ENCODE data around the gene SLC22A13. TPM values are rescaled to one million over a fixed set of nuclear protein-coding genes. Genes with fewer than 3 reads are reported as not detected.

SLC22A13 gene
- total RNA-seq, 4 donors from 2014 or later: 0.78 TPM; not detected in 3

DNA sequence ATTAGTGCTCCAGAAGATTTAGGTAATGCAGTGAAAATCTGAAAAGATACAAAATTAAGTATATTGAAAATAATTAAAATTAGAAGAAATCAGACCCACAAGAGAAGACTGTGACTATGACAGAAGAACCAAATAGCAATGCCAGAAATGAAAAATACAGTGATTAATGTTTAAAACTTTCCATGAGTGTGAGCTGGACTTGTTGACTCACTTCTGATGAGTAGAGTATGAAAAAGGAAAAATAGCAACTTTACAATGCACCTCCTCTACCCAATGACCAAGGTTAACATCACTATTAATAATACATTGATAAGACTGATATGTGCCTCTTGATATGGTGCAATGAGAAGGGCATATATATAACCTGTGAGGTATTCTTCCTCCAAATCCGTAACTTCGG is 39.3 kb upstream of the SLC22A13 start:
- Histone ChIP-seq H3K9me3 (no peaks in the 10 kb centered on the region), H3K27ac (no peak overlapping the region), H3K4me1 (peaks cover 0 to 11% (median 0%) of the 10 kb centered on the region in 4 donors), H3K4me3 (no peak overlapping the region), H3K36me3 (peaks cover 0 to 32% (median 0%) of the 10 kb centered on the region in 3 donors), H3K27me3 (no peaks in the 10 kb centered on the region)
- no peak for DNase-seq (ENCODE audit: low spot score in 2 of 2)
- WGBS, 2 donors: 91 to 98% methylated on average over 2 of the region's 2 CpGs
- TF ChIP-seq EP300 (IDR thresholded peaks at IDR 0.05) (no peak), POLR2A (IDR thresholded peaks at IDR 0.05) (no peak)
- TF ChIP-seq, protein P1, sequence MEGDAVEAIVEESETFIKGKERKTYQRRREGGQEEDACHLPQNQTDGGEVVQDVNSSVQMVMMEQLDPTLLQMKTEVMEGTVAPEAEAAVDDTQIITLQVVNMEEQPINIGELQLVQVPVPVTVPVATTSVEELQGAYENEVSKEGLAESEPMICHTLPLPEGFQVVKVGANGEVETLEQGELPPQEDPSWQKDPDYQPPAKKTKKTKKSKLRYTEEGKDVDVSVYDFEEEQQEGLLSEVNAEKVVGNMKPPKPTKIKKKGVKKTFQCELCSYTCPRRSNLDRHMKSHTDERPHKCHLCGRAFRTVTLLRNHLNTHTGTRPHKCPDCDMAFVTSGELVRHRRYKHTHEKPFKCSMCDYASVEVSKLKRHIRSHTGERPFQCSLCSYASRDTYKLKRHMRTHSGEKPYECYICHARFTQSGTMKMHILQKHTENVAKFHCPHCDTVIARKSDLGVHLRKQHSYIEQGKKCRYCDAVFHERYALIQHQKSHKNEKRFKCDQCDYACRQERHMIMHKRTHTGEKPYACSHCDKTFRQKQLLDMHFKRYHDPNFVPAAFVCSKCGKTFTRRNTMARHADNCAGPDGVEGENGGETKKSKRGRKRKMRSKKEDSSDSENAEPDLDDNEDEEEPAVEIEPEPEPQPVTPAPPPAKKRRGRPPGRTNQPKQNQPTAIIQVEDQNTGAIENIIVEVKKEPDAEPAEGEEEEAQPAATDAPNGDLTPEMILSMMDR (IDR thresholded peaks at IDR 0.05): no peak

- WGBS, 2 donors: 41 to 49% methylated on average over 2 of the region's 2 CpGs
- no peak for TF ChIP-seq POLR2A (IDR thresholded peaks at IDR 0.05)
- no peak for TF ChIP-seq EP300 (IDR thresholded peaks at IDR 0.05)
- TF ChIP-seq, protein P1 (IDR thresholded peaks at IDR 0.05): no peak
- Histone ChIP-seq H3K9me3 (no peaks in the 10 kb centered on the region), H3K36me3 (peaks cover 0 to 43% (median 0%) of the 10 kb centered on the region in 3 donors), H3K4me3 (no peak overlapping the region), H3K4me1 (peaks cover 0 to 11% (median 0%) of the 10 kb centered on the region in 4 donors), H3K27me3 (no peaks in the 10 kb centered on the region), H3K27ac (peak overlapping the region in 1 of 4 donors; percentile 32)
- no peak for DNase-seq (ENCODE audit: low spot score in 2 of 2)
These were observed 37.6 kb upstream of the SLC22A13 start for GRCh38 chr3:38227989-38228388.

GRCh38 chr3:38229036-38229435 is 36.6 kb upstream of the SLC22A13 start:
- no peak for DNase-seq (ENCODE audit: low spot score in 2 of 2)
- WGBS, 2 donors: 77 to 83% methylated on average over 1 of the region's 1 CpG
- TF ChIP-seq EP300 (IDR thresholded peaks at IDR 0.05) (no peak), POLR2A (IDR thresholded peaks at IDR 0.05) (no peak)
- TF ChIP-seq, protein P1 (IDR thresholded peaks at IDR 0.05): no peak
- H3K27me3 ChIP-seq: no peaks in the 10 kb centered on the region
- H3K36me3 ChIP-seq: peaks cover 0 to 36% (median 0%) of the 10 kb centered on the region in 3 donors
- peaks cover 0 to 11% (median 0%) of the 10 kb centered on the region in 4 donors for H3K4me1 ChIP-seq
- H3K27ac ChIP-seq: no peak overlapping the region
- no peak overlapping the region for H3K4me3 ChIP-seq
- H3K9me3 ChIP-seq: no peaks in the 10 kb centered on the region

- Histone ChIP-seq H3K27me3 (no peaks in the 10 kb centered on the region), H3K4me3 (no peak overlapping the region), H3K4me1 (peaks cover 0 to 8% (median 0%) of the 10 kb centered on the region in 4 donors), H3K9me3 (peaks cover 0 to 6% (median 2%) of the 10 kb centered on the region in 4 donors), H3K27ac (no peak overlapping the region), H3K36me3 (peaks cover 0 to 55% (median 12%) of the 10 kb centered on the region in 3 donors)
- DNase-seq (ENCODE audit: low spot score in 2 of 2): no peak
- TF ChIP-seq, protein P1 (IDR thresholded peaks at IDR 0.05): no peak
- no peak for TF ChIP-seq EP300 (IDR thresholded peaks at IDR 0.05)
- TF ChIP-seq POLR2A (IDR thresholded peaks at IDR 0.05): no peak
- 73 to 77% methylated on average over 2 of the region's 2 CpGs for WGBS, 2 donors
These were observed 32.9 kb upstream of the SLC22A13 start for GRCh38 chr3:38232701-38233100.

DNA sequence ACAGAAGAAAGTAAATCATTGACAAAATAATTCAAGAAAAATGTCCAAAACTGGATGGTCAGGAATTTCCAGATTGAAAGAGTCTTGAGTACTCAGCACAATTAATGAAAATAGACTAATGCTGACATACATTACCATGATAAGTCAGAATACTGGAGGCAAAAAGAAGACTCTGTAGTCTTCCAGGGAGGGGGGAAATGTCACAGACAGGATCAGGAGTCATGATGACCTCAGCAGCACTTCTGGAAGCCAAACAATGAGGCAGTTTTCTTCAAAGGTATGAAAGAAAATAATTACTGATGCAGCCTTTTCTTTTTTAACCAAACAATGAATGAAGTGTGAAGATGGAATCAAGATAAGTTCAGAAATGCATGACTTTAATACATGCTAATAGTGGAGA is 30.1 kb upstream of the SLC22A13 start:
- H3K36me3 ChIP-seq: peaks cover 3 to 75% (median 16%) of the 10 kb centered on the region in 3 donors
- no peak for DNase-seq (ENCODE audit: low spot score in 2 of 2)
- H3K27me3 ChIP-seq: no peaks in the 10 kb centered on the region
- no peaks in the 10 kb centered on the region for H3K4me1 ChIP-seq
- no peak overlapping the region for H3K27ac ChIP-seq
- TF ChIP-seq POLR2A (IDR thresholded peaks at IDR 0.05) (no peak), EP300 (IDR thresholded peaks at IDR 0.05) (no peak)
- TF ChIP-seq, protein P1 (IDR thresholded peaks at IDR 0.05): no peak
- no peak overlapping the region for H3K4me3 ChIP-seq
- H3K9me3 ChIP-seq: peaks cover 0 to 23% (median 4%) of the 10 kb centered on the region in 4 donors
